GM15510 (cell line): Measurements from ENCODE around the gene PCP4L1.

Experiments
- POLR2A ChIP-seq: IDR thresholded peaks from 3 replicates; pipeline ENCODE4 v1.6.1; 2011; ENCODE audit warnings: borderline replicate concordance; ENCODE audit not compliant: insufficient read length; ENCODE audit errors: extremely low read depth

The PCP4L1 gene

GRCh38 chr1:161225534-161226319, 32.8 kb upstream of the PCP4L1 start, which contains the start of gene TOMM40L:
TSS of gene TOMM40L (plus strand) at chr1:161226060. CDS start at chr1:161226490, 430 bp downstream.
- peak; percentile 58 for TF ChIP-seq POLR2A

DNA sequence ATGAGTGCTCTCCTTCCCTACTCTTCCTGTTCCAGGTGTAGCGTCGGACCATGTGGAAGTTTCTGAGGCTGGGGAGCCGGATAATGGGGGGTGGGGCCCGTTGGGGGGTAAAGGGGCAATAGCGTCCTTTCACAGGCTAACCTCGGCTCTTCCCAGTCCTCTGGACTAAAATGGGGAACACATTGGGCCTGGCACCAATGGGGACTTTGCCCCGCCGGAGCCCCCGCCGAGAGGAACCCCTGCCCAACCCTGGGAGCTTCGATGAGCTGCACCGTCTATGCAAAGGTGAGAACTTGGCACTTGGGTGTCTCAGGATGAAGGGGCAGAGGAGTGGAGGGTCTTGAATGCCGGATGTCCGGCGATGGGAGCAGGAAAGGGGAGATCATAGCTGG, 32.2 kb upstream of the PCP4L1 start:
- no peak for TF ChIP-seq POLR2A

DNA sequence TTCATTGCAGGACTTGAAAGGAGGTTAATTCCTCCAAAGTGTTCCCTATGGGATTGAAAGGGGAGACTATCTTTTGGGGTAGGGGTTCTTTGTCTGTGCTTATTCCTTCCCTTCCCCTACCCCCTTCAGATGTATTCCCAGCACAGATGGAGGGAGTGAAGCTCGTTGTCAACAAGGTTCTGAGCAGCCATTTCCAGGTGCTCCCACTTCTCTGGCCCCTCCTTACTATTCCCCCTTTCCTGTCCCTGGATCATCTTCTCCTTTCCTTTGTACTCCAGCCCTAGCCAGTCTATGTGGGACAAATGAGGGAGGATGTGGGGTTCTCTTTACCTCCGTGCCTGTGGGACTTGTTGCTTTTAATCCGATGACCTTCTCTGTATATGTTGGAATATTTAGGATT, 31.8 kb upstream of the PCP4L1 start:
- no peak for TF ChIP-seq POLR2A

DNA sequence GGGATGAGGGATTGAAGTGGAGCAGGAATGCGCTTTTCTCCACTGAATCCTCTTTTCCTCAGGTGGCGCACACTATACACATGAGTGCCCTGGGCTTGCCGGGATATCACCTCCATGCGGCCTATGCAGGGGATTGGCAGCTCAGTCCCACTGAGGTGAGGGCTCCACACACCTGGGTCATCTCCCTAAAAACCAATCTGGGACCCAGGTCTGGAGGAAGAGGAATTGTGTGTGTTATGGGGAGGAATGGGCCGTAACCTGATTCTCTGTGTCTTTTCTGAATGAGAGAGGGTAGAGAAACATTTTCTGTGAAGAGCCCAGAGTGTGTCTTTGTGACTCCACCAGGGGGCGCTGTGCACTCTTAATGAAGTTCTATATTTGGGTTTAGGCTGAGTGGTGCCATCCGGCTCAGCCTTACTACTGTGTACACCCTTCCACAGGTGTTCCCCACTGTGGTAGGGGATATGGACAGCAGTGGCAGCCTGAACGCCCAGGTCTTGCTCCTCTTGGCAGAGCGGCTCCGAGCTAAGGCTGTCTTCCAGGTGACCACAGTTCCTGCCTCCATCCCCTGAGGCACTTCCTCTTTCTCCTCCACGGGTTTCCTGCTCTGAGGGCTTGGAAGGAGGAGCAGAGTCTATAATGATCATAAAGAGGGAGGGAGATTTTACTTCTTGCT, 31.2 kb upstream of the PCP4L1 start:
- no peak for TF ChIP-seq POLR2A

DNA sequence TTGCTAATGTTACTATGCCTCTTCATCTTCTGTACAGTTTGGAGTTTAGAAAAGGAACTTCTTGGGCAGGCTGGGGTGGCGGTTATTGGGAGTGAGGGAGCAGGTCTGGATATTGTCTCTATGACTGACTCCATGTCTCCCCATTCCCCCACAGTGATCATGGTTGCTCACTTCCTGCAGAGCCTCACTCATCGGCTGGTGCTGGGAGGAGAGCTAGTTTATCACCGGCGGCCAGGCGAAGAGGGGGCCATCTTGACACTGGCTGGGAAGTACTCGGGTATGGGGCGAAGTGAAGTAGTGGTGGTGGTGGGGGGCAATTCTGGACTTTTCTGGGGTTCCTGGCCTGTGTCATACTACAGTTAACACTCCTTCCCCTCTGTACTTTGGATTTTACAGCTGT, 30.5 kb upstream of the PCP4L1 start:
- TF ChIP-seq POLR2A, result no peak

DNA sequence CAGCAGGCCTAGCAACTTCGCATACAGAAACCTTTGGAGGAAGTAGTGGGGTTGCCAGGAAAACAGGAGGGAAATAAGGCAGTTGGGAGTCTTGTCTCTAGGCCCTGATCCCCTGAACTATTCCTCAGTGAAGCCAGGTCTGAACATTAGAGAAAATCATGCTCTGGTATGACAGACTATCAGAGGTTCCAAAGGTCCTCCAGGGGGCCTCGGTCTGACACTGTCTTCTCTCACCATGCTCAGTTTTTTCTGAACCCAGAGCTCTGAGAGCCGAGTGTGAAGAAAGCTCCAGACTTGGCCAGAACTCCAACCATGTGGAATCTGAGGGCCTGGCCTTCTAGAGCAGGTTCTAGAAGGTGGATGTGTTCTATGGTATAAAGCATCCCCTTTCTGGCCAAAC, 28.6 kb upstream of the PCP4L1 start:
- no peak for TF ChIP-seq POLR2A

DNA sequence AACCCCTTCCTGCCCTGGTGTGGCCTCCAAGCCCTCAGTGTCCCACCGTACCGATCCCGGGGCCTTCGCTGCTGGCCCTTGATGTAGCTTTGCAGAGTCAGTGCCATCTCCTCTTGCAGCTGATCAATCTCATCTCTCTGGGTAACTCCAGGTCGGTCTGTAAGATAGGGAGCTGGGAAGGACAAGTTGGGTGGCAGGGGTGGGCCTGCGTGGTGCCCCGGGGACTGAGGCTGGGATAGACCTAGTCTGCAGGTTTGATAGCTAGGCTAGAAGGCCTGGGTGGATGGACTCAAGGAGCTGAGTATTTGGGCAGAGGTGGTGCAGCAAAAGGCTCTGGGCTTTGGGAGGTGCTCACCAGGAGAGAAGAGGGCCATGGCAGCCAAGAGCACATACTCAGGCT, 27.8 kb upstream of the PCP4L1 start:
- TF ChIP-seq POLR2A, result no peak

- no peak for TF ChIP-seq POLR2A
Measured at GRCh38 chr1:161233102-161233501, 25.4 kb upstream of the PCP4L1 start.

GRCh38 chr1:161235957-161236775, 22.4 kb upstream of the PCP4L1 start:
- TF ChIP-seq POLR2A, result no peak

DNA sequence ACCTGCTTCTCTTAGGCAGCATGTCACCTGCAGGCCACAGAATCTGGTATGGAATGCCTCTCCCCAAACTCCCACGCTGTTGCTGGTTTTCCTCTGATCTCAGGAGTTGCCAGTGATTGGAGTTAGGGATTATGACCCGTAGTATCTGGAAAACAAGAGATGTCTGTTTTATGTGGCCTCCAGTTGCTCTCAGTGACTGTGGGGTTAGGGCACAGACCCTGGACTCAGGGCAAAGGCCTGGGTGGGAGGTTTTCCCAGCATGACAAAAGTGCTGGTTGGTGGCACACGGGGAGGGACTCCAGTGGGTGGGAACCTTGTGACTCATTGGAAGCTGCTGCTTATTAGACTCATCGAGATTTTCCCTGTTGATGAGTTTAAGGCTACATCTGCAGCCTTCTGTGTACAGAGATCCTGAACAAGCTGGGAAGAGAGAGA, 20.5 kb upstream of the PCP4L1 start, which contains the start of gene NR1I3:
NR1I3 (minus strand) TSS at position 165 of the 435 bp plus-strand sequence. CDS start 1,638 bp downstream, outside the sequence.
- TF ChIP-seq POLR2A, result no peak

DNA sequence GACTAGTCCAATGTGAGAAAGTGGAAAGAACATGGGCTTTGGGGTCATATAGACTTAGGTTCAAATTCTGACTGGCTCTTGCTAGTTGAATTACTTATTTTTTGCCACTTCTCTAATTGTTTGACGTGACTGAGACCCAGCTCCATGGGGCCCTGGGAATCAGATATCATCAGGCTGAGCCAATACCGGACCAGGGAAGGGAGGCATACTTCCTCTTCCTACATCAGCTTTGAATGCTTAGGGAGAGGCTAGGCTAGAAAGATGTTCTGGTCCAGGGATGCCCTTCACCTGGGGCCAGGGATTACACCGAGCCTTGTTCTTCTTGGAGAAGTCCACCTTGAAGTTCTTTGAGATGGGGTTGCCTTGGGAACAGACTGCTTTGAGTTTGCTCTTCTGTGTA, 16.9 kb upstream of the PCP4L1 start:
- no peak for TF ChIP-seq POLR2A

- no peak for TF ChIP-seq POLR2A
Measured at GRCh38 chr1:161242313-161242712, 16.2 kb upstream of the PCP4L1 start.

GRCh38 chr1:161244888-161245287, 13.7 kb upstream of the PCP4L1 start:
- no peak for TF ChIP-seq POLR2A

DNA sequence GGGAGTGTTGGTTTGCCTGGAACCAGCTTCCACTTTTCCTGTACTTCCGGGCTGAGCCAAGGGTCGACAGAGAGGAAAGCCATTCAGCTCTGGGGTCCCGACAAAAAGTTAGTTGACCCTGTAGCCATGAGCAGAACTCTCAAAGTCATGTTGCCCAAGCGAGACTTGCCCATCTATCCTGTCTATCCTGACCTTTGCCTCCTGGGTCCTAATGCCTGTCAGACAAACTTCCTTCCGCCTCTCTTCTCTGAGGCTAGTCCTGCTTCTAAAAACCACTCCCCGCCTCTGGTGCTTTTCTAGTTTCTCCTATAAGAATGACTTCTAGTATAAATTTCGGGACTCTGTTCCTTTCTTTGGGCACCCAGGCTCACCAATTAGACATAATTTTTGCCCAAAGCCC, 7.7 kb upstream of the PCP4L1 start:
- no peak for TF ChIP-seq POLR2A

- no peak for TF ChIP-seq POLR2A
Measured at GRCh38 chr1:161251579-161251978, 7.0 kb upstream of the PCP4L1 start.
